HL-60/S4 treated with retinoic acid at 250 ng/mL for 4 days and 3 days (cell line): ENCODE measurements around the gene MAGI1.
"Not testable (repeated sequence)": the region's sequence is repeated elsewhere in the genome, so short reads cannot be mapped to it uniquely, and the experiment has no call there.

Source experiments
- in situ Hi-C: fragments of 300-500 bp; cut with MboI; formaldehyde crosslinking; loops from 2 replicates; pipeline ENCODE4 v1.7.0; 2022; ENCODE audit warnings: low sequenced_read_pairs

MAGI1 gene

DNA sequence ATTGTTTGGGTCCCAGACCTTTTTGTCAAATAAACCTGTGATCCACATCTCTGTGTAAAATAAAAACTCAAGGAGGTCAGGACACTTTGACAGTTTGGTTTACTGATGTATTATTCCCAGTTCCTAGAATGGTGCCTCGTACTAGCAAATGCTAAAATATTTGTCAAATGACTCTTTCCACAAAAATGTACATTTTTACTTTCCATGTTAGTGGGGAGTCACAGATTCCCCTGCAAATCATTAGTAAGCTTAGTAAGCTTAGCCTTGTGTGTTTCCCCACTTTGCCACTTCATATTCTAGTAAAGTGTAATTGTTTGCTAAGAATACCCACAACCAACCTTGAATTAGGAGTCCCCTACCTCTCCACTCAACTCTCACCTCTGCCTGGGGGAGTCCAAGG lies 2.4 kb upstream of the MAGI1 start:
- in situ Hi-C loops = no loop called here

DNA sequence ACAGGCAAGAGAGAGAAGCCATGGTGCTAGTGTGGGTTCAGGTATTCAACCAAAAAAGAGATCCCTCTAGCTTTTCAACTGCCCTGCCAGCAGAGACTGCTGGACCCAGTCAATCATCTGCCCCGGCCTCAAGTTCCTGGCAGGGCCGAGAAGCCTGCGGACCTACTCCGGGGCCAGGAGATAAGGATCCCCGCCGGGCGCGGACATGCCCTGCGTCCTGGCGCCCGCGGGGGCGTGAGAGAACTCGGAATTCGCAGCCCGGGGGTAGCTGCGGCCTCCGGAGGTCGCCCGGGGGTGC lies 821 bp upstream of the MAGI1 start:
- in situ Hi-C loops = no loop called here

DNA sequence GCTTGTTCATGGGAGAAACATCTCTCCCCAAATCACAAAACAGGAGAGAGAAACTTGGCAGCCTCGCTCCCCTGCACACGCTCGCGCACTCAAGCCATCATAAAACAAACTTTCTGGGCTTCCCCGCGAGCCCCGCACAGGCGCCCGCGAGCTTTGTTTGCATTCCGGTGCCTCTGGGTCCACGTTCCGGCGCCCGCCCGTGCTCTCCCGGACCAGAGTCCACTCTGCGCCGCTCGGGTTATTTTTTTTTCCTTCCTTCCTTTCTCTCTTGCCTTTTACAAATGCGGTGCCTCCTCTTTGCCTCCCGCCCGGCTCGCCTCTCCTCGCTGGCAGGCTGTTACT lies 363 bp downstream of the MAGI1 start:
- in situ Hi-C loops = no loop called here

DNA sequence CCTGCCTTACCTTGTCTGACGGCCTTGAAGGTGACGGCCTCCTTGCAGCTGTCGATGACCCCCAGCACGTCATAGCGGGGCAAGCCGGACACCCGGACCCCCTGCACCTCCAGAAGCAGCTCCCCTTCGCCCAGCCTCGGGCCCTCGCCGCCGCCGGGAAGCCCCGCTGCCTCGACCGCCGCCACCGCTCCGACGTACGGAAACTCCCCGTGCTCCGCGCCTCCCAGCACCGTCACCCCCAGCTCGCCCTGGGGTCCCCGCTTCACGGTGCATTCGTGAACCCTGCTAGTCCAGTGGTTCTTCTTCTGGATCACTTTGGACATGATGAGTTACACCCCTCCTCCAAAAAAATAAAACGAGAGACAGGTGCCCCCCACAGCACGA lies 740 bp downstream of the MAGI1 start:
- in situ Hi-C loops = no loop called here

DNA sequence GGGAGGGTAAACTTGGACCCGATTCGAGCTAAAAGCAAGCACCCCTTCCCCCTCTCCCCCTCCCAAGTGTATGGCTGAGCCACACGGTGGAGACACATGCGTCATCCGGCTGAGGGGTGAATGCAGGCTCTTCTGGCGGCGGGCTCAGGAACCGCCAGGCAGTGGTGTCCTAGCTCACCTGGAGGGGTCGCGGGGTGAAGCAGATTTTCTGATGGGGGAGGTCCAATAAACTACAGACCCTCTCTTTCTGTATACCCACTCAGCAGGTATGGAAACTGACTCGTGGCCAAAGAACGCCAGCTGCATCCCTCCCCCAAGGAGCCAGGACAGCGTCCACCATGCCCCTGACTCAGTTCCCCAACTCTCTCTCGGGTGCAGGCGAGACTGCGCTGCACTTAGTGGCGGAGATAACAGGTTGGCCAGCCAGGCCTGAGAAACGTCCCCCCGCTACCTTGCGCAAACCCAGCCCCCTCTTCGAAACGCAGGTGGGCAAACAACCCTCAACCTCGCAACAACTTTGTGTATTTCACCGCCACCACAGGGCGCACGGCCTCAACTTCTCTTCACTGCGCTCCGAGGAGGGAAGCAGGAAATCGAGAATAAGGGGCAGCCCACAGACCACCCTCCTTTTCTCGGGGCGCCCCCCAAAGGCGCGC lies 1.3 kb downstream of the MAGI1 start:
- in situ Hi-C loops = no loop called here

DNA sequence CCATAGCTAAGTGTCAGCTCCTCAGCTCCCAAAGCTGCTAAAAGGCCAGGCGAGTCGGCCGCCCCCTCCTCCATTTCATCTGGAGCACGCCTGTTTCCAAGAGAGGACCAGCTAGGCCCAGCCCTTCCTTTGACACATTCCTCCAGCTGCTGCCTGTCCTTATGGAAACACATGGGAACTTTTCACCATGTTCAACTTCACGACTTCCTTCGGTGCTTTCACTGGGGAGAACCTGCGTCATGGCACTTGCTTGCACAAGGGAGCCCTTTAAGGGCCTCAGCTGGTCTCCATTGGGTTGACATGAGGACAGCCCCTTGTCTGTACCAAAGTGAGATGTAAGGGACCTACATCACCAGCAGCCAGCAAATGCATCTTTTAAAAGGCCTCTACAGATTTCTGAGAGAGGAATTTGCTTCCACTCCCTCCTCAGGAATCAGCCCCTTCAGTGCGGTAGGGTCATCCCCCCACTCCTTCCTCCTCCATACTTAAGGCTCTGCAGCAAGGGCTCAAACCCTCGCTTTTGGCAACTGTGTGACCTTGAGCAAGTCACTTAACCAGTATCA lies 2.1 kb downstream of the MAGI1 start:
- in situ Hi-C loops = no loop called here

DNA sequence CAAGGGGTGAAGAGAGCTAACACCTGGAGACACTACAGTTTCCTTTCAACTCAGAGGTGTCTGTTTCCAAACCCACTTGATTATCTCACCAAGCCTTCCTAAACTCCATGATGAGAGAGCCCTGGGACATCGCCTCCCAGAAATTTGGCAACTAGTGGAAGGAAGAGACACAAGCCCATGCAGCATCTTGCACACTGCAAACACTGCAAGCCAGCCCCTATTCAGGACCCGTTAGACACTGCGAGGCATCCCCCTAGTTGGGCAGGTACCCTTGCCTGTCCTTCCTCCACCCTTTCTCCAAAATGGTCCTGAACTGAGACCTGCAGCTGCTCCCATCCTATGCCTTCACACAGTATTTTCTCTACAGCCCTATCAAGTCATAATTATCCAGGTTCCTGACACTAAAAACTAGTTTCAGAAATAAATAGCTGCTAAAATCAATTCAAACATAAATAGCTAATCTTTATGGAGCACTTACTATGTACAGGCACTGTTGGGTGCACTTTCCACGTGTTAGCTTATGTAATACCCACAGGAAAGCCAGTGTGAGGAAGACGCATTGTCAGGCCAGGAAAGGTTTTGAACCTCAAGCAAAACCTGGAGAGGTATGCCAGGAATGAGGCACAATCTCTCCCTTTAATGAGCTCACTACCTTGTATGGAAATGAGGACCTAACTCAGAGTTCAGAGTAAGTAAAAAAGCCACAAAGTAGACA lies 2.8 kb downstream of the MAGI1 start:
- in situ Hi-C loops = no loop called here

DNA sequence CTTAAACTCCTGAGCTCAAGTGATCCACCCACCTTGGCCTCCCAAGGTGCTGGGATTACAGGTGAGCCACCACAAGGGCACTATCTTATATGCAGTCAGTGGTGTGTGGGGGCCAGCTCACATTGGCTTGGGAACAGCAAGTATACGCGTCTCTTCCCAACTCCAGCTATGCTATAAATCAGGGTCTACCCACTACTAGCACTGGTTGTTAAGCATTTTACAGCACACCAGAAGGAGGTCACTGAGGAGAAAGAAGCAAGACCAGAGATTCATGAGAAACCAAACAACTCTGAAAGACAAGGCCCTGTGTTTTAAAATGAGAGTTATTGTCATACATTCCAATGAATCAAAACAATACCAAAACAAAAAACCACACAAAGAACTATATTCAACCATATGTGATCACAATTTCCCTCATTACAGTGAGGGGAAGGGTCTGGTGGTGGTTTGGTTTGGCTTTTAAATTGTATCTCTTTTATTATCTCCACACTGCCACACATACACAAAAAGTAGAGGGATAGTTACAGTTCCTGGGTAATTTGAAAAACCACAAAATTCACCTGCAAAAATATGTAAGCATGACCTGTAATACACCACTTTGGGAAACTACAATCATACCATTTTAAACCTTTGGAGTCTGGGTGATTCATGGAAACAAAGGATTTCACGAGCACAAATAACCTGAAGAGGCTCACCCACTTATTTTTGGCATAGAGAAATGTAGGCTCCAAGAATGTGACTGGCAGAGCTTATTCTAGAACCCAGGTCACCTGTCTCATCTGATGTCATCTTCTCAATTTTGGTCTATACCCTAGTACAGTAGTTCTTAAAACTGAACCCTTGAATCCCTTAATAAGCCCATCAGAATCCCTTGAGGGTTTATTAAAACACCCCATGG lies 5.2 kb downstream of the MAGI1 start:
- in situ Hi-C loops = no loop called here

DNA sequence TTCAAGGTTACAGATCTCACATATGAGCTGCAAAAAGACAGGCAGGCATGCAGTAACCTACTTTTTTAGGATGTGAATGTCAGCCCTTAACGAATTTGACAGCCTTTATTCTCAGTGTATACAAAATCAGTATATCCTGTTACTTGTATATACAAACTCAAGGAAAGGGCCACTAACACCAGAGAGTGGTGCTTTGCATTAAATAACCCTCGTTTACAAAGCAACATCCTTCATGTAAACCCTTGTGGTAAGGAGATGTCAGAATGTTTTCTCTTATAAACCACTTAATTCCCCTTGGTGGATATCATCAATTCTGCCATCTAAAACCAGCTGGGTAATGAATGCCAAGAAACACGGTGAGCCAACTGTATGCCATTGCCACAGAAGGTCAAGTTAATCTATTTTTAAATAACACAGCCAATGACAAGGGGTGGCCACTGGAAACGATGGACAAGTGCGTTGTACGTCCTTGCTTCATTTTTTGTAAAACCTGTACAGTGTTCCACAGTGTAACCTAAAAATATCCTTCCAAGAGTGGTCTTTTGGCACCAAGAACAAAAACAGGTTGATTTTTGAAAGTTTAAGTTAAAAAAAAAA lies 7.5 kb downstream of the MAGI1 start:
- in situ Hi-C loops = no loop called here

DNA sequence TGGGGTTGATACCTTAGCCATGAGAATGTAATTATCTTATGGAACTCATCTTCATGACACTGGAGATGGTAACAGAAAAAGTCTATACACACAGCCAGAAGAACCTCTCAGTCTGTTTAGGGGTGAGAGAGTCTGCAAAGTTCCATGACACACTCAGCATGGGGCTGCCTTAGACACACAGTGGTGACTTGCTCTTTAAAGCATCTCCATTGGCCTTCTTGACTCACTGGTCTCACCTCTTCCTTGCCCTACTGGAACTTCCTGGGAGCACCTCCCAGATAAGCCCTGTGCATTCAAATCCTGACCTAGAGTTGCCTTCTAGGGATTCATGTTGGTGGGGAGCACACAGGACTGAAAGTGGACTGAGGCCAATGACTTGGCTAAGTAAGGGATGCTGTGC lies 9.3 kb downstream of the MAGI1 start:
- in situ Hi-C loops = no loop called here

DNA sequence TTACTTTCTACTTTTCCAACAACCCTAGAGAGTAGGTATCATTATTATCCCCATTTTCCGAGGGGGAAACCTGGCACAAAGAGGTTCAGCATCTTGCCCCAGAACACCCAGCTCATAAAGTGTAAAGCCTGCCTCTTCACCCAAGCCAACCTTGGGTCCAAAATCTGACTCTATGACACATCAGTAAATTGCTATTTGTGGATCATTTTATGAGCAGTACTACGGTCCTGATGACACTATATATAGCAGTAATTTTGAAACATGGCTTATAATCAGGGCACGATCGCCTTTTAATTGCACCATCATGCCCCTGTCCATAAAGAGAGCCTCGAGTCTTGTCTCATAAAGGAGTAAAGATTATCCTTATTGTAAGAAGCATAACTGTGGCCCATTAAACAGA lies 9.7 kb downstream of the MAGI1 start:
- in situ Hi-C loops = no loop called here

DNA sequence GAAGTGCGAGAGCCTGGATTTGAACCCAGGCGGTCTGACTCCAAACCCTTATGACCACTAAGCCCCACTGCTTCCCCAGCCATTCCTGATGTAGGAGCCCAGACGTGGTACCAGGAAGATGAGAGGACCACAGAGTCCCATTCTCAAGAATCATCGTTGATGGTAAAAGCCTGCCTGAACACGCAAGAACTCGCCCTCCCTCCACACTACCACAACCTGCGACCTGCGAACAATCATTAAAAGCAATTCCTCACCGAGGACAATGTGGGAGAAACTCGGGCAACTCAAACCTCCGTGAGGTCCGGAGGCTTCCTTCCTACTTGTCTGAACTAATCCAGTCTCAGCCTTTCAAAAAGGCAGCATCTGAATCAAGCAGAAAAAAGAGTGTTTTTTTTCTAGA lies 10.3 kb downstream of the MAGI1 start:
- in situ Hi-C loops = no loop called here

DNA sequence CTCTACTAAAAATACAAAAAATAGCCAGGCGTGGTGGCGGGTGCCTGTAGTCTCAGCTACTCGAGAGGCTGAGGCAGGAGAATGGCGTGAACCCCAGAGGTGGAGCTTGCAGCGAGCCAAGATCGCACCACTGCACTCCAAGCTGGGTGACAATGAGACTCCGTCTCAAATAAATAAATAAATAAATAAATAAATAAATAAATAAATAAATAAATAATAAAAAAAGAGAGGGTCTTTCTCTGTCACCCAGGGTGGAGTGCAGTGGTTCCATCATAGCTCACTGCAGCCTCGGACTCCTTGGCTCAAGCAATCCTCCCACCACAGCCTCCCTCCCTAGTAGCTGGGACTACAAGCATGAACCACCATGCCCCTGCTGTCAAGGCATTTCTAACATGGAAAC lies 11.6 kb downstream of the MAGI1 start:
- in situ Hi-C loops = not testable (repeated sequence)

DNA sequence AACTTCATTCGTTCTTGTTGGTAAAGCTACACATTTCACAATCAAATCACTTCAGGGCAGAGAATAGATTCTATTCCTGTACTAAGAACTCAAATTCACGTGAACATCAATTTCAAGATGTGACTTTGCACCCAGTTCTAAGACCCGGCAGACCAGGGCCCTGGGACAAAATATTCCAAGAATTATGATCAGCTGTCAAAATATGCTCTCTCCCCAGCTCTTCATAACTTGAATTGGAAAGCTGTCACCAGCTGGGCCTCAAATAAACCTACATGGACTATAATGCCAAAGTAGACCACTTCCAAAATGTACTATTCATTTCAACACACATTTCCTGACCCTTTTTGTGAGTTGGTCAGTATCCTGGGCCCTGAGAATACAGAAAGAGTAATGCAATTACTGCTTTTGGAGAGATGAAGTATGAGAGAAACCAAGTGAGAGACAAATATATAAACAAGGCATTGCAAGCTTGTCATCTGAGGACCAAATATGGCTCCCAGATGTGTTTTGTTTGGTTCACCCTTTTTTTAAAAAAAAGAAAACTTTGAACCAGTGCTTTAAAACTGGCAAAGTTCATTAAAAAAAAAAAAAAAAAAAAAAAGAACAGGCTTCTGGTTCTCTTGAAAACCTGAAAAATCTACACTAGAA lies 14.9 kb downstream of the MAGI1 start:
- in situ Hi-C loops = no loop called here

DNA sequence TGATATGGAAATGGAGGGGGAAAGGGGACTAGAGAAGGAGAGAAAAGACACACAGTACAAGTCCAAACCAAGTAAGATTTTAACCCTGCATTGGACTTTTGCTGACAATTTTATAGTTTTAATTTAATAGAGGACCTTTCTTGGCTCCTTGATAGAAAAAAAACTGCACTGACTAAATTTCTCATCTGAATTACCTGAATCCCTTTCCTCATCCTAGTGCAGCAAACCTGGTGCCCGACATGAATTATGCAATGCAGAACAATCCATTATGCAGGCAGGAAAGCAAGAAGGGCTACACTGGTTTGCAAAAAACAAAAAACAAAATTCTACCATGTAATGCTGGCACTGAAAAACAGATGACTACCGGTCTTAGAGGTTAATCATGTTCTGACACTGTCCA lies 15.5 kb downstream of the MAGI1 start:
- in situ Hi-C loops = no loop called here

DNA sequence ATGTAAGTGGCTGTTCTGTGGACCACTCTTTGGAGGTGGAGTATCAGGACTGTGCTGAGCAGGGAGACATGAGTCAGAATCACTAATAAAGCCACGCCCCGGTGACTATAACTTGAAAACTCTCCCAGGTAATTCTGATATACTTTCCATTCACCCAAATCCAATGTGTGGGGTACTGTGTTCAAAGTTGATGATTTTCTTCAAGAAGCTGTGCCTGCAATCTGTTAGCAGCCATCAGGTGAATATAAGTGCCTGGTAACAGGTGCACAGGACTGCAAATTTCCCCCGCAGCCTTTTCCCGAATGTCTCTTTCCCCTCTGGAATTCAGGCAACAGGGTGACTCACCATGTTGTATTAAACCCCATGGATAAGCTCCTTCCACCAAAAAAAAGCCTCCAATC lies 17.0 kb downstream of the MAGI1 start:
- in situ Hi-C loops = no loop called here

DNA sequence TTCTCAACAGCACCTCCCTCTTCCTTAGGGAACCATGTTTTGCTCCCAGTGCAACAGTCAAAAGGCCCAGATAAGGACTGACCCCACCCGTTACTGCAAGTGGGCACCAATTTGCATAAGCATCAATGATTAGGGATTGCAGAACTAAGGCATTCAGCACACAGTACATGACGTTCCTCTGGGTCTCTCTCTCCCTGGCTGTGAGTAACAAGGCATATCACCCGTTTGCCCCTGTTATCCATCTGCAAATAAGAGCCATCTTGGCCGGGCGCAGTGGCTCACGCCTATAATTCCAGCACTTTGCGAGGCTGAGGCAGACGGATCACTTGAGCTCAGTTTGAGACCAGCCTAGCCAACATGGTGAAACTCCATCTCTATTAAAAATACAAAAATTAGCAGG lies 18.8 kb downstream of the MAGI1 start:
- in situ Hi-C loops = no loop called here

DNA sequence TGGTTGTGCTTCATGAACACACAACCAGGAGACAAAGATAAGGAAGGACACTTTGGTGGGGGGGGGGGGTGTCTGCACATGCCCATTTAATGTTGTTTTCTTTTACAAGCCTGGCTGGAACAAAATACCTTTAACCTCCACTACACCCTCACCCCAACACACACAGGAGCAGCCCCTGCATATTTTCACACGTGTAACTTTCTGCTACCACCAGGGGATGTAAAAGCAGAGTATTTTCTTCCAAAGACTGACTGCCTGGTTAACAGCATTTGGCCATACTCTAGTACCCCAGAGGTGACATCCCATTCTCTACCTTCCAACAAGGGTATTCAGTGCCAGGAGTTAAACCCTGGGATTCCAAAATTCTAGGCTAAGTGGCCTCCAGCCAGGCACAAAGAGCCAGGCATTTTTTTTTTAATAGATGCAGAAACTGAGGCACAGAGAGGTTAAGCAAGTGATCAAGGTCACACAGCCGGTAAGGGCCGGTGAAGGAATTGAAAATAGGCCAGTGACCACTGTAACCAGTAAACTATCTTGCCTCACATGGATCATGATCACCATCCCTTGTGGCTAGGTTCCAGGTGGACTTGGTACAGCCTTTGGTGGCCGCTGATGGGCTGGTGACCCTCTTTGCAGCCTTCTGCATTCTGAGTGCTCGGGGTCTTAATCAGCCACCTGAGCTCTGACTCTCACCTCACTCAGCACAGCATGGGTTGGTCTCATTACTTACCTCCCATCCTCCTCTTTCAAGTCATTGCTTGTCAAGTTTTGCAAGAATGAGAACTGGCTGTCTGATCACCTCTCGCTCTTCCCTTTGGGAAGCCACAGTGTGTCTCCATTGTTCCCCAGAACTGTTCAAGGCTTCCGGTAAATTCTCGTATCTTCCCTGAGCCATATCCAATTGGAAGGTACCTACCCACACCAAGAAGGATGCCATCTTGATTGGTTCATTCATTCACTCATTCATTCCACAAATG lies 20.4 kb downstream of the MAGI1 start:
- in situ Hi-C loops = no loop called here

DNA sequence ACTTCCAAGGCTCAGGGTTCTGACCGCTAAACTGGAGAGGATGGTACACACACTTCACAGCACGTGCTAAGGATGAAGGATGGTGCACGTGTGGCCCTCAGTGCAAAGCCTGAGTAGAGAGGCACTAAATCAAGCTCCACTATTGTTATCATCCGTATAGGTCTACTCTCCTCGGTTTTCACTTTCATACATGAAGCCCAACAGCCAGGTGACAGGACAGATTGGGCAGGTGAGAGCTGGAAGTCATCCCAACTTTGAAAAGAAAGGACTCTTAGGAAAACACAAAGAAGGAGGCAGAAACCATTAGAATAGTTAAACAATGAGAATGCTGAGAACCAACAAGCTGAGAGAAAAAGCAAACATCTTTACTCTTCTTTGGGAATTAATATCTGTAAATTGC lies 21.1 kb downstream of the MAGI1 start:
- in situ Hi-C loops = no loop called here

DNA sequence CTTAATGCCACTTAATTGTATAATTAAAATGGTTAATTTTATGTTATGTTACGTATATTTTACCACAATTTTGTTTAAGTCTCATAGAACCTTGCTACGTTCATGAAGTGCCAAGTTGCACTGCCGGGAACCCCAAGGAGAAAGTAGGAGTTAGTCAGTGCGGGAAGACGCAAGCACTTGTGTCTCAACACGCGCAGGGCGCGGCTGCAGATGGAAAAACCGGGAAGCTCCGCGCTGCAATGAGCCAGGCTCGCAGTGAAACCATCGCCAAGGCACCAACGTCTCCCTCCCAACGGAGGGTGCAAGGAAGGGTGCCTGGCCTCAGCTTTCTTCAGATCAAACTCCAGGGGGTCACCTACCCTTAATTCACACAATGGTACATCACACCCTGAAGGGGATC lies 21.6 kb downstream of the MAGI1 start:
- in situ Hi-C loops = no loop called here
